Activated effector memory CD4-positive, alpha-beta T cell treated with Interleukin-2 at 50 U/mL for 16 hours (primary cell): ENCODE measurements around the gene SORCS1.

Experiments
- DNase-seq: peaks from one replicate; pipeline ENCODE4 v3.0.0-alpha.2; 2020

SORCS1 gene

GRCh38 chr10:106567629-106568028, 596.9 kb downstream of the SORCS1 start:
- DNase-seq = no peak

- DNase-seq = no peak
Observed at GRCh38 chr10:106566873-106567272, 597.6 kb downstream of the SORCS1 start.

GRCh38 chr10:106565546-106565945, 599.0 kb downstream of the SORCS1 start:
- no peak for DNase-seq

GRCh38 chr10:106563384-106563783, 601.1 kb downstream of the SORCS1 start:
- no peak for DNase-seq

- DNase-seq = no peak
Observed at GRCh38 chr10:106560925-106561640, 603.4 kb downstream of the SORCS1 start.

GRCh38 chr10:106559442-106559841, 605.1 kb downstream of the SORCS1 start:
- no peak for DNase-seq

GRCh38 chr10:106557951-106558733, 606.4 kb downstream of the SORCS1 start:
- no peak for DNase-seq

GRCh38 chr10:106557053-106557452, 607.5 kb downstream of the SORCS1 start:
- no peak for DNase-seq

GRCh38 chr10:106555599-106555998, 608.9 kb downstream of the SORCS1 start:
- DNase-seq = no peak

GRCh38 chr10:106551501-106552062, 612.9 kb downstream of the SORCS1 start:
- DNase-seq = no peak

- DNase-seq = no peak
Observed at GRCh38 chr10:106548832-106549231, 615.7 kb downstream of the SORCS1 start.

- DNase-seq = no peak
Observed at GRCh38 chr10:106547047-106547635, 617.4 kb downstream of the SORCS1 start.

GRCh38 chr10:106542461-106542860, 622.0 kb downstream of the SORCS1 start:
- no peak for DNase-seq

- DNase-seq = no peak
Observed at GRCh38 chr10:106540645-106541044, 623.9 kb downstream of the SORCS1 start.

- no peak for DNase-seq
Observed at GRCh38 chr10:106537866-106538265, 626.6 kb downstream of the SORCS1 start.

- no peak for DNase-seq
Observed at GRCh38 chr10:106535304-106535953, 629.1 kb downstream of the SORCS1 start.

- DNase-seq = no peak
Observed at GRCh38 chr10:106534441-106534840, 630.1 kb downstream of the SORCS1 start.

GRCh38 chr10:106528702-106529101, 635.8 kb downstream of the SORCS1 start:
- no peak for DNase-seq

- no peak for DNase-seq
Observed at GRCh38 chr10:106525835-106526234, 638.7 kb downstream of the SORCS1 start.
